ENCODE measurements around the gene SGCA. TPM values are rescaled to one million over a fixed set of nuclear protein-coding genes. Genes with fewer than 3 reads are reported as not detected.

The SGCA gene
- total and polyA plus RNA-seq, 9 of the 15 experiments (the other 6 are each of a cell fraction or from before 2014, with no cell fraction given): not detected

DNA sequence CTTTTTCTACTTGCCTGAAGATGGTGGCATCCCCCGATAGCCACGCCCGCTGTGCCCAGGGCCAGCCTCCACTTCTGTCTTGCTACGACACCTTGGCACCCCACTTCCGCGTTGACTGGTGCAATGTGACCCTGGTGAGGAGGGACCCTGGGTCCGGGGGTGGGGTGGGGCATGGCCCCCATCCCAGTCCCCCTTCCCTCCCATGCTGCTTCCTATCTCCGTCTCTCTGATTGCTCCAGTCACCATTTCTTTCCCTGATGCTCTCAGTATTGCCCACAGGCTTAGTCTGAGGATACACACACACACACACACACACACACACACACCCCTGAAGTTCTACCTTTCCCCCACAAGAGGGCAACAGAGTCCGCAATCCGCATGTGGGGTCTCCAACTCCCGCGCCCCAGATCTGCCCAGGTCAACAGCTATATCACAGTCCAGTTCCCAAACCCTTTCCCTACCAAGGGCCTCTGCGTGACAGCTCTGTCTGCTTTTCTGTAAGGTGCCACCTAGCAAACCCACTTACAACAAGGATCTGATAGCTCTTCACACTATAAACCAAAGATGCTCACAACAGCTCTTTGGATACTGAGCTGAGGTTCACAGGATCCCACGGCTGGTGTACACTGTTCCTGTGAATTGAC lies 3.4 kb downstream of the SGCA start (continued):
- peak; percentile 39; the same call in 1 of the 2 replicates for TF ChIP-seq JUND (IDR thresholded peaks at IDR 0.05; ENCODE audit: borderline replicate concordance, low read depth, low read length)
- no peak; the same call in 2 of the 3 replicates for TF ChIP-seq JUND (tag; IDR thresholded peaks at IDR 0.05; ENCODE audit: borderline replicate concordance, low read depth, low read length)
- no peak for TF ChIP-seq NFIX (CRISPR knock-in tag; IDR thresholded peaks at IDR 0.05; ENCODE audit: low read depth)
- no peak for TF ChIP-seq RBM17 (IDR thresholded peaks at IDR 0.05; ENCODE audit: borderline replicate concordance, low read depth, low read length)
- no peak for TF ChIP-seq TEAD4 (IDR thresholded peaks at IDR 0.05; ENCODE audit: low read length)
- TF ChIP-seq TEAD4 (CRISPR knock-in tag; IDR thresholded peaks at IDR 0.05; ENCODE audit: borderline replicate concordance): no peak
- TF ChIP-seq TBL1XR1 (IDR thresholded peaks at IDR 0.05; ENCODE audit: low read length in 2 of 2): 0 out of 4 replicates have a peak, but pooled peaks of 1 of the 2 experiments have one; percentile 44
- TF ChIP-seq MTF1 (CRISPR knock-in tag; IDR thresholded peaks at IDR 0.05; ENCODE audit: borderline replicate concordance): no peak
- TF ChIP-seq POLR2B (IDR thresholded peaks at IDR 0.05; ENCODE audit: low read depth, partially characterized antibody): no peak
- TF ChIP-seq PHF21A (IDR thresholded peaks at IDR 0.05; ENCODE audit: borderline replicate concordance, low read depth): no peak
- peak in 1 of 2 experiments; percentile 68; a peak in 1 of 4 replicates for TF ChIP-seq RCOR1 (IDR thresholded peaks at IDR 0.05; ENCODE audit: borderline replicate concordance in 1 of 2, low read depth in 2 of 2, low read length in 2 of 2)
- no peak for TF ChIP-seq DACH1 (IDR thresholded peaks at IDR 0.05; ENCODE audit: partially characterized antibody)
- no peak for TF ChIP-seq BCL6 (CRISPR knock-in tag; IDR thresholded peaks at IDR 0.05)
- no peak for TF ChIP-seq HMGN3 (IDR thresholded peaks at IDR 0.05; ENCODE audit: borderline replicate concordance, extremely low read depth, insufficient read length, low read depth, low read length)
- peak; percentile 21; the same call in 1 of the 2 replicates for TF ChIP-seq BHLHE40 (IDR thresholded peaks at IDR 0.05; ENCODE audit: low read length)
- TF ChIP-seq ZNF717 (CRISPR knock-in tag; IDR thresholded peaks at IDR 0.05): no peak
- TF ChIP-seq XRCC5 (IDR thresholded peaks at IDR 0.05; ENCODE audit: low read depth, low read length): peak; percentile 94
- TF ChIP-seq ATF3 (IDR thresholded peaks at IDR 0.05): no peak
- no peak for TF ChIP-seq ATF3 (CRISPR knock-in tag; conservative IDR thresholded peaks at IDR 0.05)
- TF ChIP-seq ZNF184 (CRISPR knock-in tag; IDR thresholded peaks at IDR 0.05): no peak
- TF ChIP-seq PTRF (tag; IDR thresholded peaks at IDR 0.05): no peak
- no peak for TF ChIP-seq ZNF134 (CRISPR knock-in tag; conservative IDR thresholded peaks at IDR 0.05)
- no peak; the same call in 1 of the 2 replicates for TF ChIP-seq TFAP4 (CRISPR knock-in tag; IDR thresholded peaks at IDR 0.05; ENCODE audit: borderline replicate concordance)
- no peak for TF ChIP-seq POLR2H (tag; IDR thresholded peaks at IDR 0.05; ENCODE audit: low read depth)
- TF ChIP-seq BCOR (IDR thresholded peaks at IDR 0.05): peak; percentile 54; the same call in 1 of the 2 replicates
- TF ChIP-seq, protein P1, sequence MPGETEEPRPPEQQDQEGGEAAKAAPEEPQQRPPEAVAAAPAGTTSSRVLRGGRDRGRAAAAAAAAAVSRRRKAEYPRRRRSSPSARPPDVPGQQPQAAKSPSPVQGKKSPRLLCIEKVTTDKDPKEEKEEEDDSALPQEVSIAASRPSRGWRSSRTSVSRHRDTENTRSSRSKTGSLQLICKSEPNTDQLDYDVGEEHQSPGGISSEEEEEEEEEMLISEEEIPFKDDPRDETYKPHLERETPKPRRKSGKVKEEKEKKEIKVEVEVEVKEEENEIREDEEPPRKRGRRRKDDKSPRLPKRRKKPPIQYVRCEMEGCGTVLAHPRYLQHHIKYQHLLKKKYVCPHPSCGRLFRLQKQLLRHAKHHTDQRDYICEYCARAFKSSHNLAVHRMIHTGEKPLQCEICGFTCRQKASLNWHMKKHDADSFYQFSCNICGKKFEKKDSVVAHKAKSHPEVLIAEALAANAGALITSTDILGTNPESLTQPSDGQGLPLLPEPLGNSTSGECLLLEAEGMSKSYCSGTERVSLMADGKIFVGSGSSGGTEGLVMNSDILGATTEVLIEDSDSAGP (CRISPR knock-in tag; IDR thresholded peaks at IDR 0.05): no peak
- TF ChIP-seq MCM3 (IDR thresholded peaks at IDR 0.05): peak; percentile 88
- TF ChIP-seq HIVEP1 (CRISPR knock-in tag; IDR thresholded peaks at IDR 0.05): no peak
- TF ChIP-seq SP1 (CRISPR knock-in tag; IDR thresholded peaks at IDR 0.05): 0 out of 2 replicates have a peak, but pooled peaks have one; percentile 45
